ENCODE data around the gene ARHGEF25.

GRCh38 chr12:57575771-57576612 lies 35.2 kb upstream of the ARHGEF25 start:
- TF ChIP-seq RAD21 (IDR thresholded peaks at IDR 0.05; ENCODE audit: low read length) (no peak), MXI1 (IDR thresholded peaks at IDR 0.05; ENCODE audit: borderline replicate concordance, low read depth, low read length) (no peak), RCOR1 (IDR thresholded peaks at IDR 0.05; ENCODE audit: insufficient replicate concordance, low read length) (no peak), CTCF (conservative IDR thresholded peaks at IDR 0.05; ENCODE audit: low read depth, low read length) (no peak), POLR2A (IDR thresholded peaks at IDR 0.05; ENCODE audit: low read depth, low read length) (no peak), CHD1 (IDR thresholded peaks at IDR 0.05; ENCODE audit: low read depth, low read length) (no peak), ELK1 (IDR thresholded peaks at IDR 0.05; ENCODE audit: borderline replicate concordance, low read depth, low read length) (no peak), MAFK (IDR thresholded peaks at IDR 0.05; ENCODE audit: low read depth, low read length) (no peak)

Data from IMR-90 (cell line).